Cardiac muscle cell (in vitro differentiated cells and primary cell): ENCODE measurements around the gene ZEB2. TPM values are rescaled to one million over a fixed set of nuclear protein-coding genes. Genes with fewer than 3 reads are reported as not detected.

ENCODE experiments used
- DNase-seq, 2 donors: peaks; one replicate each; pipeline versions ENCODE4 v3.0.0 to v3.0.0-alpha.2; 2010 to 2017; ENCODE audit warnings: low read depth in 1 of 2, low spot score in 1 of 2
- H3K27ac ChIP-seq: fragments of 200-600 bp; sonication (generic); 2 replicates; pipeline ENCODE4 v1.5.1; 2016
- H3K27me3 ChIP-seq: fragments of 200-600 bp; sonication (generic); 2 replicates; pipeline ENCODE4 v1.6.0; 2016; ENCODE audit warnings: control low read depth
- H3K36me3 ChIP-seq: fragments of 200-600 bp; sonication (generic); 2 replicates; pipeline ENCODE4 v1.5.1; 2016; ENCODE audit warnings: control low read depth
- H3K4me1 ChIP-seq: fragments of 200-600 bp; sonication (generic); 2 replicates; pipeline ENCODE4 v1.8.1; 2017; ENCODE audit warnings: low read depth, mild to moderate bottlenecking, mixed run types
- H3K4me3 ChIP-seq: fragments of 200-600 bp; sonication (generic); 2 replicates; pipeline ENCODE4 v1.5.1; 2016; ENCODE audit warnings: mild to moderate bottlenecking
- H3K9me3 ChIP-seq: fragments of 200-600 bp; sonication (generic); 2 replicates; pipeline ENCODE4 v1.5.1; 2017; ENCODE audit warnings: low read depth, mild to moderate bottlenecking, control low read depth
- polyA plus RNA-seq: library from polyadenylated mRNA; unstranded; fragments of >200 nt; fragmentation: Nextera tagmentation; extraction: Ambion mirVana; gene quantifications from 2 replicates; pipeline ENCODE4 v1.2.1, GENCODE V29; 2016
- total RNA-seq: library from RNA; depleted of rRNA; stranded (reverse); fragments of >200 nt; gene quantifications from 2 replicates; pipeline ENCODE4 v1.2.3, GENCODE V29; 2016
- TF ChIP-seq, protein P1 (sequence below): IDR thresholded peaks from 2 replicates; pipeline ENCODE4 v1.5.1; 2012; ENCODE audit warnings: low read depth, mild to moderate bottlenecking, low read length

The ZEB2 gene
- total and polyA plus RNA-seq, 2 experiments from 2014 or later, result 16.8 to 41.2 TPM

DNA sequence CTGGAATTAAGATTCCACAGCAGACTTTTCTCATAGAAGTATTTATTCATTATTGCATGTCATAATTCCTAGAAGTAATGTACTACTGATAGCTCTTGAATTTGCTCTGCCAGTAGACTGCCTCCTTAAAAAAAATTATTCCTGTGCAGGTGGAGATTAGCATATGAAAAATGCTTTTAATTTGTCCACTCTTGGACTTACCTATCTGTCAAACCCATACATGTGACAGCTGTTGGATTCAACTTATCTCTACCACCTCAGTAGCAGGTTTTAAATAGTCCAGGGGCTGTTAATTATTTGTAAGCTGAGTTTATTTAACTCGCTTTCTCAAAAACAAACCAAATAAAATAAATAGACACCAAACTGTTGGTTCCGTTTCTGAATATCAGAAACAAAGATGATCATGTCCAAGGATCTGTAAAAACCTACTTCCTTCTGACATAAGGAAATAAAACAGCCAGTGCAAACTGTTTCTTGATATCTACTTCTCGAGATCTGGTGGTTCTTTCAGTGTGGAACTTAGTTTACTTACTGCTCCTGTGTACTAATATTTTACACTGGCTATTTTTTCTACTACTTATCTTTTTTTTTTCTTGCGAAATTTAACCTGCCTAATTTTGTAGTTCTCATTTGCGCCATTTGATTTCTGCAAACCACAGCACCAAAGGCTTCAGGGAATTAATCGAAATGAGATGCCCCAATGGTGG is 44.2 kb downstream of the ZEB2 start:
- no peaks in the 10 kb centered on the region for H3K36me3 ChIP-seq
- no peak for DNase-seq
- no peak overlapping the region for H3K4me3 ChIP-seq
- peak overlapping the region; percentile 59 for H3K27ac ChIP-seq
- no peaks in the 10 kb centered on the region for H3K9me3 ChIP-seq
- no peaks in the 10 kb centered on the region for H3K27me3 ChIP-seq
- TF ChIP-seq, protein P1, sequence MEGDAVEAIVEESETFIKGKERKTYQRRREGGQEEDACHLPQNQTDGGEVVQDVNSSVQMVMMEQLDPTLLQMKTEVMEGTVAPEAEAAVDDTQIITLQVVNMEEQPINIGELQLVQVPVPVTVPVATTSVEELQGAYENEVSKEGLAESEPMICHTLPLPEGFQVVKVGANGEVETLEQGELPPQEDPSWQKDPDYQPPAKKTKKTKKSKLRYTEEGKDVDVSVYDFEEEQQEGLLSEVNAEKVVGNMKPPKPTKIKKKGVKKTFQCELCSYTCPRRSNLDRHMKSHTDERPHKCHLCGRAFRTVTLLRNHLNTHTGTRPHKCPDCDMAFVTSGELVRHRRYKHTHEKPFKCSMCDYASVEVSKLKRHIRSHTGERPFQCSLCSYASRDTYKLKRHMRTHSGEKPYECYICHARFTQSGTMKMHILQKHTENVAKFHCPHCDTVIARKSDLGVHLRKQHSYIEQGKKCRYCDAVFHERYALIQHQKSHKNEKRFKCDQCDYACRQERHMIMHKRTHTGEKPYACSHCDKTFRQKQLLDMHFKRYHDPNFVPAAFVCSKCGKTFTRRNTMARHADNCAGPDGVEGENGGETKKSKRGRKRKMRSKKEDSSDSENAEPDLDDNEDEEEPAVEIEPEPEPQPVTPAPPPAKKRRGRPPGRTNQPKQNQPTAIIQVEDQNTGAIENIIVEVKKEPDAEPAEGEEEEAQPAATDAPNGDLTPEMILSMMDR, result no peak
- peaks cover 66% of the 10 kb centered on the region for H3K4me1 ChIP-seq

DNA sequence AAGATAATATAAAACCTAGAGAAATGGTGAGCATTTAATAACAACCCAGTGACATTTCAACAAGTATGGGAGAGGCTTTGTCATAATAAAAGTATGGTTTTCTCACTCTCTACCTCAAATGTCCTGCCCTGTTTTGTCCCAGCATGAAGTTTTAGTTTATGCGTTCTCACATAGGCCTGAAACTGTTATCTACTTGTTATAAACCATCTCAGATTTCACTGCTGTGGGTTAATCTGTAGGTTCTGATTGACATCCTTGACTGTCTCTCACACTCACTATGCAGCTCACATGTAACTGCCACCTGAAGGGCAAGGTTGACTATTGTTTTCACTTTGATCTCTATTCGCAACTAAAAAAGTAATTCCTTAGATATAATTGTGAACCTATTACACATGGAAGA is 44.9 kb downstream of the ZEB2 start:
- H3K27ac ChIP-seq, result peak overlapping the region; percentile 59
- peaks cover 63% of the 10 kb centered on the region for H3K4me1 ChIP-seq
- H3K36me3 ChIP-seq, result no peaks in the 10 kb centered on the region
- no peak overlapping the region for H3K4me3 ChIP-seq
- TF ChIP-seq, protein P1, result no peak
- no peak for DNase-seq
- H3K27me3 ChIP-seq, result no peaks in the 10 kb centered on the region
- no peaks in the 10 kb centered on the region for H3K9me3 ChIP-seq

DNA sequence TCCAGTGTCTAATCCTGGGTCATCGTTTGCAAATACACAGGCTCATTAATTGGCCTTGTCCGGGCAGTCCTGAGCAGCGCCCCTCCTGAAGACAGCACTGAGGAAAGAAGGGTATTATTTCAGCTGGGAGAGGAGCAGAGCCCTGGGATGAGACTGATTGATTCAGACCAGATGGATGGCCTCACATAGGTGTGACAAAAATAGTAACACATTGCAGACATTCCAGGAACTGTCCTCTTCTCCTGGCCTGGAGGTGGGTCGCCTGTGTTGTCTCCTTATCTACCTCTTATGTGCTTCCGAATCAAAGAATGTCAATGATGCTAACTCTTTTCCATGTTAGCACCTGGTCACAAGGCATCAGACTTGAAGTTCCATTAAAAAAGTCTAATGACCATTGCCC is 45.9 kb downstream of the ZEB2 start:
- DNase-seq, result no peak
- H3K27ac ChIP-seq, result peak overlapping the region; percentile 57
- H3K27me3 ChIP-seq, result no peaks in the 10 kb centered on the region
- TF ChIP-seq, protein P1, result no peak
- no peaks in the 10 kb centered on the region for H3K36me3 ChIP-seq
- H3K9me3 ChIP-seq, result no peaks in the 10 kb centered on the region
- no peak overlapping the region for H3K4me3 ChIP-seq
- peaks cover 62% of the 10 kb centered on the region for H3K4me1 ChIP-seq

DNA sequence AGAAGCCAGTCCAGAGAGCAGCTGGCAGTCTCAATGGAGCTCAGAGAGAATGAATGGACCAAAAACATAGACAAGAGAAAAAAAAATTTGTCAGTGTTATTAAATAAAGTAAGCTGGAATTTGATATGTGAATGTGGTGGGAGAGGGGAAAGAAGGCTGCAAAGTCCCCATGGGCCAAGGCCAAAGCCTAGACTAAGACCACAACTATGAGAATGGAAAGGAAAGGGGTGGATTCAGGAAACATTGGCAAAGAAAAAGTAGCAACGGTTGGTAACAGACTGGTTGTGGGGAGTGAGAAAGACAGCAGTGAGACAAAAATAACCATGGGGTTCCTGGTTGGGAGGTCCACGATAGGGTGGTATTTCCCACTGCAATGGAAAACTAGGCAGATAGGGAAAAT is 47.0 kb downstream of the ZEB2 start:
- H3K4me3 ChIP-seq, result no peak overlapping the region
- TF ChIP-seq, protein P1, result no peak
- H3K9me3 ChIP-seq, result no peaks in the 10 kb centered on the region
- no peaks in the 10 kb centered on the region for H3K36me3 ChIP-seq
- H3K4me1 ChIP-seq, result peaks cover 59% of the 10 kb centered on the region
- no peak for DNase-seq
- H3K27ac ChIP-seq, result peak overlapping the region; percentile 57
- no peaks in the 10 kb centered on the region for H3K27me3 ChIP-seq

DNA sequence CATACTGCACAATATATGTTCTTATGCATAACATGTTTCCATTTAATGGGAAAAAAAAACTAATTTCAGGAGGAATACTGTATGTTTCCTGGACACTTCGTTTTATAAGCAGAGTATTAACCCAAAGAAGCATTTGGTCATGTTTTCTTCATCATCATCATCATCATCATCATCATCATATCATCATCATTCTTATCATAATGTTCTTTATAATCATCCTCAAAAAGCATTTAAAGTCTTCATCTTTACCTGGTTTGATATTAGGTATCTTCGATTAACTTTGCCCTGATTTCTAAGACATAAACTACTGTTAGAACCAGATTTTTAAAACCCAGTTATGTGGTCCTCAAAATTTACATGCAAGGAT is 47.9 kb downstream of the ZEB2 start:
- H3K4me1 ChIP-seq, result peaks cover 53% of the 10 kb centered on the region
- no peaks in the 10 kb centered on the region for H3K9me3 ChIP-seq
- H3K27ac ChIP-seq, result no peak overlapping the region
- no peaks in the 10 kb centered on the region for H3K27me3 ChIP-seq
- DNase-seq, result no peak
- TF ChIP-seq, protein P1, result no peak
- H3K4me3 ChIP-seq, result no peak overlapping the region
- no peaks in the 10 kb centered on the region for H3K36me3 ChIP-seq
